Measurements from ENCODE around the gene ETS1. TPM values are rescaled to one million over a fixed set of nuclear protein-coding genes. Genes with fewer than 3 reads are reported as not detected.

ETS1 gene
- total RNA-seq, 3 donors from 2014 or later (not counting 1 experiment from before 2014, with no cell fraction given): 532 to 684 (median 589) TPM

GRCh38 chr11:128492903-128493569 is 94.3 kb downstream of the ETS1 start:
- peak overlapping the region; percentile 76 for H3K27ac ChIP-seq (ENCODE audit: low read length)
- Mint-ChIP-seq H3K27me3 (ENCODE audit: low read depth in 2 of 2) (no peaks in the 10 kb centered on the region), H3K27ac (peak overlapping the region; percentile 98 to 99), H3K4me1 (peaks cover 95 to 96% of the 10 kb centered on the region in 2 donors), H3K4me3 (peak overlapping the region; percentile 75), H3K9me3 (no peaks in the 10 kb centered on the region), H3K36me3 (peaks cover 33% of the 10 kb centered on the region)
- no peaks in the 10 kb centered on the region for H3K27me3 ChIP-seq (ENCODE audit: control insufficient read depth, insufficient read depth, low read length)
- ATAC-seq: peak; percentile 27 to 74 (median 58)
- DNase-seq: peak in 1 of 2 donors; percentile 77
- WGBS (ENCODE audit: insufficient coverage): 38% methylated on average over 5 of the region's 5 CpGs
- peaks cover 66% of the 10 kb centered on the region for H3K4me1 ChIP-seq (ENCODE audit: control insufficient read depth, insufficient read depth, low read length)
- H3K4me3 ChIP-seq (ENCODE audit: low read length): no peak overlapping the region
- no peak for TF ChIP-seq CTCF (IDR thresholded peaks at IDR 0.05)
- peaks cover 55% of the 10 kb centered on the region for H3K36me3 ChIP-seq (ENCODE audit: control insufficient read depth, insufficient read depth, low read length)
- H3K9me3 ChIP-seq (ENCODE audit: control insufficient read depth, insufficient read depth, low read length): no peaks in the 10 kb centered on the region
- intact Hi-C loops (cut with micrococcal nuclease): no loop called here

DNA sequence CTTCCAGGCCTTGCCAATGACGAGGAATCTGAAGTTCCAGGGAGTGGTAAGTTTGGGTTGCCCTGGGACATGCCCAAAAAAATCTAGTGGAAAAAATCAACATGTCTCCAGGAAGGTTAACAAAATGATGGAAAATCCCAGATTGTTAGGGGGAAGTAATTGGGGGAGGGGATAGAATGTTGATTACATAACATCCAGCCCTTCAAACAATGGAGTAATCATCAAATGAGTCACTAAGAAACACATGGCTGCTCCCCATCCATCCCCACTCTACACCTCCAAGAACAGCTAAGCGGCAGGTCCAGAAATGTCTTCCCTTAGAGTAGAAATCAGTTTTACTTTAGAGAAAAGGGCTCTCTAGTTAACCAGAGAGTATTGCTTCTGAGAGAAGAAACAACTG is 94.9 kb downstream of the ETS1 start:
- peaks cover 34% of the 10 kb centered on the region for H3K36me3 Mint-ChIP-seq
- WGBS (ENCODE audit: insufficient coverage): 73% methylated on average over 1 of the region's 2 CpGs
- TF ChIP-seq CTCF (IDR thresholded peaks at IDR 0.05): no peak
- Histone ChIP-seq H3K36me3 (ENCODE audit: control insufficient read depth, insufficient read depth, low read length) (peaks cover 55% of the 10 kb centered on the region), H3K4me3 (ENCODE audit: low read length) (no peak overlapping the region), H3K4me1 (ENCODE audit: control insufficient read depth, insufficient read depth, low read length) (peaks cover 62% of the 10 kb centered on the region), H3K9me3 (ENCODE audit: control insufficient read depth, insufficient read depth, low read length) (no peaks in the 10 kb centered on the region), H3K27ac (ENCODE audit: low read length) (peak overlapping the region; percentile 76), H3K27me3 (ENCODE audit: control insufficient read depth, insufficient read depth, low read length) (no peaks in the 10 kb centered on the region)
- H3K27me3 Mint-ChIP-seq (ENCODE audit: low read depth in 2 of 2): no peaks in the 10 kb centered on the region
- ATAC-seq (peak in 1 of 3 donors; percentile 16), DNase-seq (peak in 1 of 2 donors; percentile 45)
- intact Hi-C loops (cut with micrococcal nuclease): no loop called here
- peak overlapping the region; percentile 75 for H3K4me3 Mint-ChIP-seq
- no peaks in the 10 kb centered on the region for H3K9me3 Mint-ChIP-seq
- H3K27ac Mint-ChIP-seq: peak overlapping the region; percentile 98 to 99
- peaks cover 94% of the 10 kb centered on the region in 2 donors for H3K4me1 Mint-ChIP-seq

GRCh38 chr11:128491195-128491936 is 96.0 kb downstream of the ETS1 start:
- Histone ChIP-seq H3K27ac (ENCODE audit: low read length) (peak overlapping the region; percentile 76), H3K4me1 (ENCODE audit: control insufficient read depth, insufficient read depth, low read length) (peaks cover 58% of the 10 kb centered on the region), H3K9me3 (ENCODE audit: control insufficient read depth, insufficient read depth, low read length) (no peaks in the 10 kb centered on the region), H3K27me3 (ENCODE audit: control insufficient read depth, insufficient read depth, low read length) (no peaks in the 10 kb centered on the region), H3K36me3 (ENCODE audit: control insufficient read depth, insufficient read depth, low read length) (peaks cover 60% of the 10 kb centered on the region), H3K4me3 (ENCODE audit: low read length) (no peak overlapping the region)
- peak overlapping the region; percentile 75 for H3K4me3 Mint-ChIP-seq
- WGBS (ENCODE audit: insufficient coverage): 34% methylated on average over 3 of the region's 3 CpGs
- peak overlapping the region; percentile 98 to 99 for H3K27ac Mint-ChIP-seq
- ATAC-seq: peak in 1 of 3 donors; percentile 15
- H3K27me3 Mint-ChIP-seq (ENCODE audit: low read depth in 2 of 2): no peaks in the 10 kb centered on the region
- no peak for DNase-seq
- H3K36me3 Mint-ChIP-seq: peaks cover 41% of the 10 kb centered on the region
- H3K9me3 Mint-ChIP-seq: no peaks in the 10 kb centered on the region
- intact Hi-C loops (cut with micrococcal nuclease): loop anchor here (2.0 kb wide), 1 partner anchor 15 kb away; no protein-coding TSS in a partner anchor
- TF ChIP-seq CTCF (IDR thresholded peaks at IDR 0.05): no peak
- peaks cover 90 to 91% of the 10 kb centered on the region in 2 donors for H3K4me1 Mint-ChIP-seq
